Measurements from ENCODE around the gene TP53.

TP53 gene

DNA sequence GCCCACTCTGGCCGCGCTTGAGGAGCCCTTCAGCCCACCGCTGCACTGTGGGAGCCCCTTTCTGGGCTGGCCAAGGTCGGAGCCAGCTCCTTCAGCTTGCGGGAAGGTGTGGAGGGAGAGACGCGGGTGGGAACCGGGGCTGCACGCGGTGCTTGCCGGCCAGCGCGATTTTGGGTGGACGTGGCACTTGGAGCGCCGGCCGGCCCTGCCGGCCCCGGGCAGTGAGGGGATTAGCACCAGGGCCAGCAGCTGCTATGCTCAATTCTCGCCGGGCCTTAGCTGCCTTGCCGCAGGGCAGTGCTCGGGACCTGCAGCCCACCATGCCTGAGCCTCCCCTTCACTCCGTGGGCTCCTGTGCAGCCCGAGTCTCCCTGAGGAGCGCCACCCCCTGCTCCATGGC lies 46.5 kb downstream of the TP53 start:
- DNase-seq (ENCODE audit: low read depth), result no peak
- H3K4me3 ChIP-seq (ENCODE audit: low read length), result no peak overlapping the region
- no peak for TF ChIP-seq CTCF (conservative IDR thresholded peaks at IDR 0.05; ENCODE audit: low read depth, low read length)

DNA sequence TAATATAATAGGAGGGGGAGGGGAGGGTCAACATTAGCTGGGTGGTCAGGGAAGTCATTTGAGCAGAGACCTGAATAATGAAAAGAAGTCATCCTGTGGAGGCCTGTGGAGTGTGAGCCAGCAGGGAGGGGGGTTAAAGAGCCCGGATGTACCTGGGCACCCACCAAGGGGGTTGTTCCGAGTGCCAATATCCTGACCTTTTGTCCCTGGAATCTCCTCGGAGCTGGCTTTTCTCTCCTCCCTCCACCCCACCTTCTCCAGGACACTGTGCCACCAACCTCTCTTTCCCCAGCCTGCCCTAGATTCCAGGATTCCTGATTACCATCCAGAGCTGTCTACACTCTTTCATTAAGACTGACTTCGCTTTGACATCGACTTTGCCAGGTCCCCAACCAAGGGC lies 51.1 kb downstream of the TP53 start:
- no peak for DNase-seq (ENCODE audit: low read depth)
- no peak for TF ChIP-seq CTCF (conservative IDR thresholded peaks at IDR 0.05; ENCODE audit: low read depth, low read length)

GRCh38 chr17:7634384-7634783 lies 52.9 kb downstream of the TP53 start:
- TF ChIP-seq CTCF (conservative IDR thresholded peaks at IDR 0.05; ENCODE audit: low read depth, low read length), result peak; percentile 85
- no peak for DNase-seq (ENCODE audit: low read depth)
- H3K4me3 ChIP-seq (ENCODE audit: low read length), result no peak overlapping the region

More for the DNA sequence above, 51.1 kb downstream of the TP53 start:
- no peak overlapping the region for H3K4me3 ChIP-seq (ENCODE audit: low read length)

DNA sequence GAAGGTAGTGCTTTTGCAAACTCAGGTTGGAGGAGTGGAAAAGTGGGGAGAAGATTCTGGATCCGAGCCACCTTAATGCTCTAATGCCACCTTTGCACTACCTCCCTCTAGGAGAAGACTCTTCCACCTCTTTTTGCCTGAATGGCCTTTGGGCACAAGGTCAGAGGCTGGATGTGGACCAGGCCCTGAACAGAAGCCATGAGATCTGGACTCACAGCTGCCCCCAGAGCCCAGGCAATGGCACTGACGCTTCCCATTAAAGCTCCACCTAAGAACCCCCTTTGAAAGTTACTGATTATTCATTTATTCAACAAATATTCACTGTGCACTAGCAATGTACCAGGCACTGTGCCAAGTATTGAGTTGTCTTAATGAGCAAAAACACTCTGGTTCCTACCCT lies 54.2 kb downstream of the TP53 start:
- no peak for TF ChIP-seq CTCF (conservative IDR thresholded peaks at IDR 0.05; ENCODE audit: low read depth, low read length)
- no peak overlapping the region for H3K4me3 ChIP-seq (ENCODE audit: low read length)
- no peak for DNase-seq (ENCODE audit: low read depth)

DNA sequence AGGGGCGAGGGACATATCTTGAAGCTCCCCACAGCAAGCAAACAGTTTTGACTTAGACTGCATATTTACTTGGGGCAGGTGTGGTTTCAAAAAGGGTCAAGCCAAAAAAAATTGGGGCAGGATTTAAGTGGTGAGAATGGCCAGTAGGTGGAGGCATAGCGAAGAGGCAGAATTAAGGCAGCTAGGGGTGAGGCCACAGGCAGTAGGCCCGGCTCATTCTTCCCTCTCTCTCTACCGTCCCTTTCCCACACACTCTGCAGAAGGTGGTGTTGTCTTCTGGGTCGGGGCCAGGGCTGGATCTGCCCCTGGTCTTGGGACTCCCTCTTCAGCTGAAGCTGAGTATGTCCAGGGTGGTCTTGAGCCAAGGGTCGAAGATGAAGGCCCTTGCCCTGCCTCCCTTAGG lies 54.8 kb downstream of the TP53 start:
- no peak for DNase-seq (ENCODE audit: low read depth)
- peak; percentile 62 for TF ChIP-seq CTCF (conservative IDR thresholded peaks at IDR 0.05; ENCODE audit: low read depth, low read length)

GRCh38 chr17:7631398-7632380 lies 55.6 kb downstream of the TP53 start:
- DNase-seq (ENCODE audit: low read depth), result no peak
- no peak for TF ChIP-seq CTCF (conservative IDR thresholded peaks at IDR 0.05; ENCODE audit: low read depth, low read length)
- H3K4me3 ChIP-seq (ENCODE audit: low read length), result no peak overlapping the region

More for the DNA sequence above, 54.8 kb downstream of the TP53 start:
- no peak overlapping the region for H3K4me3 ChIP-seq (ENCODE audit: low read length)

Data from retinal pigment epithelial cell (primary cell).